ENCODE measurements around the gene CCDC146. TPM values are rescaled to one million over a fixed set of nuclear protein-coding genes. Genes with fewer than 3 reads are reported as not detected.

Gene CCDC146
- total RNA-seq, 1 experiment from 2014 or later: 0.72 TPM

GRCh38 chr7:77235276-77235675, 112.9 kb downstream of the CCDC146 start:
- H3K27ac ChIP-seq (ENCODE audit: insufficient read length, low read depth, low read length): no peak overlapping the region
- H3K18ac ChIP-seq (ENCODE audit: insufficient read length, low read depth, low read length): no peak overlapping the region
- no peaks in the 10 kb centered on the region for H3K23me2 ChIP-seq (ENCODE audit: insufficient read length, low read depth, low read length, poor library complexity, severe bottlenecking)
- Mint-ChIP-seq H3K36me3 (ENCODE audit: insufficient read depth in 1 of 3, low read depth in 3 of 3) (no peaks in the 10 kb centered on the region), H3K27me3 (ENCODE audit: low read depth) (no peaks in the 10 kb centered on the region), H3K9me3 (peaks cover 2 to 5% of the 10 kb centered on the region in 2 experiments; a peak in 3 of 5 replicates), H3K4me3 (no peak overlapping the region), H3K27ac (no peak overlapping the region; a peak in 1 of 7 replicates), H3K4me1 (peaks cover 4% of the 10 kb centered on the region in 2 experiments)
- H2BK20ac ChIP-seq (ENCODE audit: low read depth, low read length, poor library complexity, severe bottlenecking): no peak overlapping the region
- H4K91ac ChIP-seq (ENCODE audit: insufficient read length, low read depth, low read length): no peak overlapping the region
- H2AK5ac ChIP-seq (ENCODE audit: insufficient read length, low read length): no peak overlapping the region
- H3K9me3 ChIP-seq (ENCODE audit: control insufficient read depth, low read depth, low read length): no peaks in the 10 kb centered on the region
- H4K5ac ChIP-seq (ENCODE audit: insufficient read length, low read depth, low read length): no peak overlapping the region
- H3K79me2 ChIP-seq (ENCODE audit: insufficient read depth, low read length): no peaks in the 10 kb centered on the region
- H4K20me1 ChIP-seq (ENCODE audit: control insufficient read depth, insufficient read depth, insufficient read length): no peaks in the 10 kb centered on the region
- no peak for DNase-seq
- H3K4ac ChIP-seq (ENCODE audit: low read depth, low read length): no peak overlapping the region
- H3K9ac ChIP-seq (ENCODE audit: extremely low read depth, insufficient read length, low read length): no peak overlapping the region
- no peak overlapping the region for H2BK5ac ChIP-seq (ENCODE audit: insufficient read length, low read length)
- H2BK12ac ChIP-seq (ENCODE audit: insufficient read length, low read depth, low read length): no peak overlapping the region
- H2BK15ac ChIP-seq (ENCODE audit: low read depth, low read length): no peak overlapping the region
- H3K14ac ChIP-seq (ENCODE audit: insufficient read depth, low read length): no peak overlapping the region
- H3K27me3 ChIP-seq (ENCODE audit: insufficient read depth, low read length): no peaks in the 10 kb centered on the region; the same call in 1 of the 2 replicates
- no peak overlapping the region for H4K8ac ChIP-seq (replicated peaks; ENCODE audit: insufficient read length, low read depth, low read length)
- H3K56ac ChIP-seq (ENCODE audit: insufficient read length, low read depth, low read length): no peak overlapping the region
- no peaks in the 10 kb centered on the region for H3K4me1 ChIP-seq (ENCODE audit: insufficient read depth, low read length)
- no peak overlapping the region for H3T11ph ChIP-seq (ENCODE audit: low read length)
- 100% methylated on average over 1 of the region's 2 CpGs for WGBS (ENCODE audit: extremely low coverage, insufficient read length, low lambda C conversion rate)
- H2AFZ ChIP-seq (ENCODE audit: low read length): no peak overlapping the region
- H3K79me1 ChIP-seq (ENCODE audit: insufficient read depth, low read depth, low read length, poor library complexity, severe bottlenecking): no peaks in the 10 kb centered on the region
- TF ChIP-seq CTCF (conservative IDR thresholded peaks at IDR 0.05): no peak
- H2BK120ac ChIP-seq (ENCODE audit: low read depth, low read length, poor library complexity, severe bottlenecking): no peak overlapping the region
- no peak overlapping the region for H3K4me2 ChIP-seq (ENCODE audit: insufficient read depth, insufficient read length, low read length)
- H3K23ac ChIP-seq (ENCODE audit: insufficient read length, low read depth, low read length): no peak overlapping the region

Data from H9 (cell line).